Stimulated activated naive CD8-positive, alpha-beta T cell treated with anti-CD3 and anti-CD28 coated beads, Interleukin-15, amount 100 ng/mL, for 72 hours (primary cell): ENCODE data around the gene ASCL3.
"Not testable (repeated sequence)": the region's sequence is repeated elsewhere in the genome, so short reads cannot be mapped to it uniquely, and the experiment has no call there.

Experiments used
- ATAC-seq: fragments of 150-1000 bp; cut with Tn5 transposase; 2 replicates; pipeline ENCODE4 v1.10.0; 2021; ENCODE audit warnings: mild to moderate bottlenecking, moderate library complexity
- DNase-seq, 2 donors: peaks; one replicate each; pipeline ENCODE4 v3.0.0; 2021 to 2022
- H3K27ac Mint-ChIP-seq, 2 donors: one replicate each; pipeline ENCODE4 v1.8.0; 2022; ENCODE audit warnings: mild to moderate bottlenecking in 2 of 2, mixed read lengths in 2 of 2, moderate library complexity in 2 of 2
- H3K27me3 Mint-ChIP-seq: one replicate; pipeline ENCODE4 v1.8.0; 2022; ENCODE audit warnings: mixed read lengths
- H3K4me1 Mint-ChIP-seq: one replicate; pipeline ENCODE4 v1.8.0; 2022; ENCODE audit warnings: mild to moderate bottlenecking, mixed read lengths
- H3K4me3 Mint-ChIP-seq, 2 donors: one replicate each; pipeline ENCODE4 v1.8.0; 2022; ENCODE audit warnings: mild to moderate bottlenecking in 2 of 2, mixed read lengths in 2 of 2, moderate library complexity in 1 of 2
- H3K9me3 Mint-ChIP-seq, 2 donors: one replicate each; pipeline ENCODE4 v1.8.0; 2022; ENCODE audit warnings: mixed read lengths in 2 of 2

ASCL3 gene

DNA sequence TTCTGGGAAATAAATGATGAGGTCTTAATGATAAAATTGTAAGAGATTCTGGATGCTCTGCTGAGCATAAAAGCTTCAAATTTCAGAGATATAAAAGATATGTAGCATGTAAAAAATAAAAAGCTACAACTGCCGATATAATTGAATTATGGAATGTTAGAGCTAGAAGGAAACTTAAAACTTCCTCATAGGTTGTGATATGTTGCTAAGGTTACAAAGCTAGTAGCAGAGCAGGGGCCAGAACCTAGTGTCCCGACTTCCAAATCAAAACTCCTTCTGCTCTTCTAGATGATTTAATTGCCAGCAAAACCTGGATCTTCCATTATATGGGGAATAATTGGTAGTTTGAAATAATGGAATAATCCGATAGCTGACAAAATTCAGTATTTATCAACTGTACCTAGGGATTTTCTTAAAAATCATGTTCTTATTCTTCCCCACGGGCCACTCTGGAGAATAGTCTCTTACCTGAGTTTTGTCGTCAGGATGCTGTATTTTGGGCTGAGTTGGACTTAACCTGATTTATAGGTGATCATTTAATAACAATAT lies at the start of gene ASCL3:
TSS of gene ASCL3 (minus strand) at position 499 of the 549 bp plus-strand sequence. CDS start 4,855 bp downstream, outside the sequence.
- no peak within 1 kb of the TSS for H3K4me3 Mint-ChIP-seq
- no peak for ATAC-seq
- no peaks in the 10 kb centered on the region for H3K4me1 Mint-ChIP-seq
- no peak within 1 kb of the TSS for H3K27ac Mint-ChIP-seq
- no peaks in the 10 kb centered on the region for H3K27me3 Mint-ChIP-seq
- H3K9me3 Mint-ChIP-seq: no peaks in the 10 kb centered on the region
- no peak for DNase-seq

- no peak for ATAC-seq
- H3K4me1 Mint-ChIP-seq: no peaks in the 10 kb centered on the region
- no peak for DNase-seq
- no peaks in the 10 kb centered on the region for H3K9me3 Mint-ChIP-seq
- no peak overlapping the region for H3K27ac Mint-ChIP-seq
- H3K4me3 Mint-ChIP-seq: no peak overlapping the region
- peaks cover 18% of the 10 kb centered on the region for H3K27me3 Mint-ChIP-seq
These were observed 46.6 kb upstream of the ASCL3 start for GRCh38 chr11:8989453-8989852.

DNA sequence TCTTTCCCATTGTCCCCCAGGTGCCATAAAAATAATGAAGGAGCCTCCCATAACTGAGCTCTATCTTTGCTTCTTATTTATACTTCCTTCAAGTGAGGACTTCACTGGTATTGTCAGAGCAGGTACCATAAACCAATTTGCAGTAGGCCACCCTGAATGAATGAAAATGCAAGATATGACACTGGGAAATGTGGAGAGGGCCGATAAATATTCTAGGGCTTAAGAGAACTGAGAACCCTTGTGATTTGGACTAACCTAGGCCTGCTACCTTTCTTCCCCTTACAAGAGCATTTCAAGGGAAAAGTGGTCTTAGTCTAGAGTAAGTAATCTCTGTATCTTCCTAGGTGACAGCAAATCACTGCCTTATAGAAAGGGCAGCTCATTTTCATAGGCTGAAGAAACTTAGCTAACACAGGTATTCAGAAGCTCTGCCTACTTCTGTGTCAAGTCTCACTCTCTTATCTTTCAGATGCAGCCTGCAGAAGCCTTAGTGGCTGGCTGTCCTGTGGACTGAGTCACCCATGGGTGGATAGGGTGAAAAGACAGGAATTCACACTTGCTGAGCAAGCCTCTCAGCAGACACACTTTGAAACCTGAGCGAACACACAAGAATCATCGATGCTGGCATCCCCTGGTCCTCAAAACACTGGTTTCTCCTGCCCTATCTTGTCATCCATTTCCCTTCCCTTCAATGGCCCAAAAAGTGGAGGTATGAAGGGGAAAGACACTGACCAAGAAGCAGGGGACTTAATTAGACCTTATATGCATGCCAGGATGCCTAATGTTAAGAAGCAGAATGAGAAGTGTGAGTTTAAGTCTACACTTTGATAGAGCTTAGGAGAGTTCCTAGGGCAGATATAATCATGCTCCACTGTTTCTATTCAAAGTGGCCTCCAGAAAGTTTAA lies 45.8 kb upstream of the ASCL3 start:
- no peaks in the 10 kb centered on the region for H3K4me1 Mint-ChIP-seq
- no peak overlapping the region for H3K27ac Mint-ChIP-seq
- ATAC-seq (no peak), DNase-seq (no peak)
- no peak overlapping the region for H3K4me3 Mint-ChIP-seq
- no peaks in the 10 kb centered on the region for H3K9me3 Mint-ChIP-seq
- peaks cover 18% of the 10 kb centered on the region for H3K27me3 Mint-ChIP-seq

DNA sequence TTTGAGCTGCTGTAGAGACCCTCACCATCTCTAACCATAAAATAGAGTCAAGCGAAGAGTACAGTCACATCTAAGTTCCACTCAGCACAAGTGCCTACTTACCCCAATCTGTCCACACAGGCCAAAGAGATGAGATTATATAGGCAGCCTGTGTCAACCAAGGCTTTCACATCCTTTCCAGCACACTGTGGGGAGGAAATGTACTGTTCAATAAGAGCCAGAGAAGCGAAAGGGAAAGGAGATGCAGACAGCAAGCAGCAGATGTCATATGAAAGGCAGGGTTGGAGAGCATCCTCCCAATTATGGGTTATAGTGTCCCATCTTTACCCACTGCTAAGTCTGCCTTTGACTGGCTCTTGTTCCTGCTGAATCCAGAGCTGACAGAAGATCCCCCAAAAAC lies 44.6 kb upstream of the ASCL3 start:
- H3K4me3 Mint-ChIP-seq: no peak overlapping the region
- no peaks in the 10 kb centered on the region for H3K9me3 Mint-ChIP-seq
- H3K27ac Mint-ChIP-seq: no peak overlapping the region
- ATAC-seq (peak; percentile 48), DNase-seq (no peak)
- peaks cover 18% of the 10 kb centered on the region for H3K27me3 Mint-ChIP-seq
- no peaks in the 10 kb centered on the region for H3K4me1 Mint-ChIP-seq

DNA sequence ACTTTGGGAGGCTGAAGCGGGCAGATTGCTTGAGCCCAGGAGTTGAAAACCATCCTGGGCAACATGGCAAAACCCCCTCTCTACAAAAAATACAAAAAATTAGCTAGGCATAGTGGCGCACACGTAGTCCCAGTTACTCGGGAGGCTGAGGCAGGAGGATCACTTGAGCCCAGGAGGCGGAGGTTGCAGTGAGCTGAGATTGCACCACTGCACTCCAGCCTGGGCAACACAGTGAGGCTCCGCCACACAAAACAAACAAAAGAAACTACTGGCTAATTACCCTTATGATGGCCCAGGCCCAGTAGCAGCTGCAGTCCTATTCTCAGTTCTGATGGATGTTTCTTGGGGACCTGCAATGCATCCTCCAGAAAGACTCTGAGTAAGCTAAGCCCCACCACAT lies 44.0 kb upstream of the ASCL3 start:
- DNase-seq, H3K4me1 Mint-ChIP-seq, H3K9me3 Mint-ChIP-seq, H3K27ac Mint-ChIP-seq, H3K4me3 Mint-ChIP-seq, ATAC-seq: not testable (repeated sequence)
- peaks cover 13% of the 10 kb centered on the region for H3K27me3 Mint-ChIP-seq

DNA sequence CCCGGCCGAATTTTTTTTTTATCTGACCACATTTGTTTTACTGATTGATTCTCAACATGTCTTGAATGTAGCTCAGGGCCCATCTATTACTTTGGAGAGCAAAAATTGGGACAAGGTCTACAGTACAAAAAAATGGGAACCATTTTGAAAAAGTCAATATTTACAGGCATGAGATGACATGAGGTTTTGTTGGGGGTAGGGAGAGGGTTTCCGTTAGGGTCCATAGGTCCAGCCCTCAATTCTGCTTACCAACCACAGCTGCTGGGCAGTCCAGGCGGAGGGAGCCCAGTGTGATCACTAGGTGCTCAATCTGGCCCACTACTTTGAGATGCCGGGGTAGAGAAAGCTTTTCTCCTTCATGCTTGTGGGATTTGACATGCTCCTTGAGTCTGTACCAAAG lies 42.6 kb upstream of the ASCL3 start:
- H3K4me3 Mint-ChIP-seq: no peak overlapping the region
- H3K27ac Mint-ChIP-seq: no peak overlapping the region
- no peak for DNase-seq
- H3K9me3 Mint-ChIP-seq: no peaks in the 10 kb centered on the region
- H3K4me1 Mint-ChIP-seq: no peaks in the 10 kb centered on the region
- peaks cover 10% of the 10 kb centered on the region for H3K27me3 Mint-ChIP-seq
- ATAC-seq: no peak

GRCh38 chr11:8983552-8983951 lies 40.7 kb upstream of the ASCL3 start:
- Mint-ChIP-seq H3K27me3 (no peaks in the 10 kb centered on the region), H3K4me3 (no peak overlapping the region), H3K4me1 (no peaks in the 10 kb centered on the region), H3K27ac (no peak overlapping the region), H3K9me3 (no peaks in the 10 kb centered on the region)
- ATAC-seq (peak; percentile 67), DNase-seq (no peak)

- Mint-ChIP-seq H3K4me1 (no peaks in the 10 kb centered on the region), H3K27ac (no peak overlapping the region), H3K9me3 (no peaks in the 10 kb centered on the region)
These were observed 37.7 kb upstream of the ASCL3 start for GRCh38 chr11:8980485-8980884.

GRCh38 chr11:8979365-8979764 lies 36.5 kb upstream of the ASCL3 start:
- H3K4me1 Mint-ChIP-seq, H3K27me3 Mint-ChIP-seq, DNase-seq, ATAC-seq, H3K9me3 Mint-ChIP-seq, H3K4me3 Mint-ChIP-seq, H3K27ac Mint-ChIP-seq: not testable (repeated sequence)

More at GRCh38 chr11:8980485-8980884, 37.7 kb upstream of the ASCL3 start:
- no peaks in the 10 kb centered on the region for H3K27me3 Mint-ChIP-seq
- ATAC-seq (no peak), DNase-seq (no peak)
- no peak overlapping the region for H3K4me3 Mint-ChIP-seq

DNA sequence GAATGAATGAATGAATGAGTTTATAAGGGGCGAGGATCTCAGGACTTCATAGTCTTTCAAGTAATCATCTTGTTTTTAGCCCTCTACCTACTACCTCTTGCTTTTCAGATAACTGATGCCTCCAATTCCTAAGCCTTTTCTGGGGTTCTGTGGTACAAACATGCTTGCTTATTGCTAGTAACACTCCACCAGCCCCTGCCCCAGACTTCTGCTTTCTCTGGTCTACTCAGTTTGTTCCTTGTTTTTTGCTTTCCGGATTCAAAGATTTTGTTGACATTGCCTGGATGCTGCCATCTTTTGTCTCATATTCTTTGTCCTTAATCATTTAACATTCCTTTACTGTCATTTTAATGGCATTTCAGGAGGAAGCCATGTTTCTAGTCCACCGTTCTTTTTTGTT lies 30.3 kb upstream of the ASCL3 start:
- ATAC-seq (no peak), DNase-seq (no peak)
- Mint-ChIP-seq H3K9me3 (no peaks in the 10 kb centered on the region), H3K4me1 (no peaks in the 10 kb centered on the region), H3K27me3 (no peaks in the 10 kb centered on the region), H3K4me3 (no peak overlapping the region), H3K27ac (no peak overlapping the region)

DNA sequence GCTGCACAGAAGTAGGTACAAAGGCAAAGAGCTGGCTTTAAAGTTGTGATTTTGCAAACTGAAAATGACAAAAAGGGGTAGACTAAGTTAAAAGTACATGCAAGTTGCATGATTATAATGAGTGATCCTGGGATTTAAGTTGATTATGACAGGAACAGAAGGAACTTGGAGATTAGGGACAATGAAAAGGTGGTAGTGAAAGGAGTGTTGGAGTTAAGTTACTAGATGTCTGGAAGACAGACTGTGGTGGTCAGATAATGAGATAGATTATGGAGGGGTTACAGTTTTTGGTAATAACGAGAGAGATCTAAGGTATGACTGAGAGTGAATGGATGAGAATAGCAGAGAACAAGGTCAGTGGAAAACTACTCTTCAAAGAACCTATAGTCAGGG lies 29.1 kb upstream of the ASCL3 start:
- peaks cover 2% of the 10 kb centered on the region for H3K4me1 Mint-ChIP-seq
- no peak overlapping the region for H3K27ac Mint-ChIP-seq
- H3K27me3 Mint-ChIP-seq: no peaks in the 10 kb centered on the region
- DNase-seq: no peak
- no peaks in the 10 kb centered on the region for H3K9me3 Mint-ChIP-seq
- no peak for ATAC-seq
- no peak overlapping the region for H3K4me3 Mint-ChIP-seq

DNA sequence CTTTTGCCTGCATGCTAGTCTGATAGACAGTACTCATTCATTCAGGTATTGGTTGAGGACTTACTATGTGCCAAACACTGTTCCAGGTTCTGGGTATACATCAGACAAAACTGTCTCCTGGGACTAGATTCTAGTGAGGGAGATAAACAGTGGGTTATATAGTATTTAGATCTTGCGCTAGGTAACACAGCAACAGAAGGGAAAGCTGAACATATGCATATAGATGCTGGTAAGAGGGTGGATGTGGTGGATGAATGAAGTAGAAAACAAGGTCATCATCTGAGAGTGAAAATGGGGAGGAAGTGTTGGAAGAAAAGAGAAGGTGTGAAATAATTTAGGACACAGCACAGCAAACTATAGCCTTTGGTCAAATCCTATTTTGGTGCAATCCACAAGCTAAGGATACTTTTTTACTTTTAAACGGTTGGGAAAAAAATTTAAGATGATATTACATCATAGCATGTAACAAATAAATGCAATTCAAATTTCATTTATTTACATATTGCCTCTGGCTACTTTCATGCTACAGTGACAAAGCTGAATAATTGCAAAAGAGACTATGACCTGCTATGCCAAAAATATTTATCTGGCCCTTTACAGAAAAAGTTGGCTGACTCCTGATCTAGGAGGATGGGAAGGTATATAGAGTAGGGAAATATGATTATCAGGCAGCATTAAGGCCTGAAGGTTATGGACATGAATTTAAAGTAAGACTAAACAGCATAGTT lies 28.5 kb upstream of the ASCL3 start:
- DNase-seq (no peak), ATAC-seq (no peak)
- H3K4me3 Mint-ChIP-seq: no peak overlapping the region
- peaks cover 7% of the 10 kb centered on the region for H3K4me1 Mint-ChIP-seq
- no peaks in the 10 kb centered on the region for H3K9me3 Mint-ChIP-seq
- no peaks in the 10 kb centered on the region for H3K27me3 Mint-ChIP-seq
- H3K27ac Mint-ChIP-seq: no peak overlapping the region

DNA sequence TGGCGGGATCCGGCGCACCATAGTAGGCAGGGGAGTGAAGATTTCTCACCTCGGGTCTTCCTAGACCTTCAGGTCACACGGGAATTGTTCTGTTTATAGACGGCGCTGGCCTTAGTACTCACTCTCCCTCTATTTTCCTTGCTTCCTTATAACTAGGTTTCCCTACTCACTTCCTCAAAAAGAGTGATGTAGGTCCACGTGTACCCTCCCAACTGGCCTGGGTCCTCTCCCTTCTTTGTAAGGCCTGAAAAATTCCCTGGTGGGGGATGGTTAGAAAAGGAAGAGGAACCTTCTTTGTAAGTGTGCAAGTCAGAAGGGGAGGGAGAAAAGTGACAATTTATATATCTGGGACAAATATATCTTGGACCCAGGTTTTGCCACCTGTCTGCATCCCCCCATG lies 24.4 kb upstream of the ASCL3 start:
- peak overlapping the region in 1 of 2 donors; percentile 47 for H3K27ac Mint-ChIP-seq
- H3K4me1 Mint-ChIP-seq: peaks cover 30% of the 10 kb centered on the region
- no peaks in the 10 kb centered on the region for H3K9me3 Mint-ChIP-seq
- DNase-seq: no peak
- no peaks in the 10 kb centered on the region for H3K27me3 Mint-ChIP-seq
- no peak overlapping the region for H3K4me3 Mint-ChIP-seq
- ATAC-seq: no peak

DNA sequence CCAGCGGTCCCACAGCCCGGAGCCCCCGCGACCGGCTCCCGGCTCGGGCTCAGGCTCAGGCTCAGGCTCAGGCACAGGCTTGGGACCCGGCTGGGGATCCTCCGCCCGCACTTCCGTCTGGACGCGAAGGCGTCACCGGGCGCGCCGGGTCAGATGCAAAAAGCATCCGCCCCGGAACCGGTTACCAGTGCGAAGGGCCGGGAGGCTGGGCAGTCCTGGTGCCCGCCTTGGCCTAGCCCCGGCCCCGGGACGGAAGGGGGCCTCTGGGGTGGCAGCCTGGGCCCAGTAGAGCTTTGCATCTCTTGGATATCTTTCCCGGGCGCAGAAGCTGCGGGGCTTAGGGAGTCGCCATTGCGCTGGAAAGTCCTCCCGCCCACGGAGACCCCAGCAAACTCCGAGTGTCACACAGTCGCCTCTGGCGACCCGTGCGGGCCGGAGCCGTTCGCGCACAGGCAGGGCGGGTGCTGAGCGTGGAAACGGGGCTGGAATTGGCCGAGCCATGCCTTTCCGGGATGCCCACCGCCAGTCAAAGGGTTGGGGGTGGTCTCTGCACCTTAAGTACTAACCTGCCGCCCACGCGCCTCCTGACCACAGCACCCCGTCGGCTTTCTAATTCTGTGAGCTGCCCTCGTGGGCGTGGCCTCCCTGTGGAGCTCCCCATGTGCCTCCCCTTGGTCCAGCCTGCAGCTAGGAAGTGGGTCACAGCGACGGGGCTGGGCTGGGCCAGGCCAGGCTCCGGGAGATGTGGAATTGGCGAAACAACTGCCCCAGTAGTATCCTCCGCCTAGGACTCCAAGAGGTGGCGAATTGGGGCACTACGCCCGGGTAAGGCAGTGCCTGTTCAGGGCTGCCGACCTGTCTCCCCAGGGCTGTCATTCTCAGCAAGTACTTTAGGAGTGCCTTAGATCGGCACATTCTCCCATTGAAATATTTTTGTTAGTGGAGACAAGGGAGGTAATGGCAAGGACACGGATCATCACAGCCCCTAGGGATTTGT lies 21.8 kb upstream of the ASCL3 start, which contains the start of gene TMEM9B:
TSS of gene TMEM9B (minus strand) at position 119 of the 997 bp plus-strand sequence. CDS start 129 bp downstream, outside the sequence.
- H3K4me3 Mint-ChIP-seq: peak within 1 kb of the TSS; percentile 93 to 94

More for the DNA sequence above, 21.8 kb upstream of the ASCL3 start, which contains the start of gene TMEM9B:
- H3K27me3 Mint-ChIP-seq: no peaks in the 10 kb centered on the region
- ATAC-seq: peak; percentile 89
- peaks cover 38% of the 10 kb centered on the region for H3K4me1 Mint-ChIP-seq
- DNase-seq: peak; percentile 82 to 87
- H3K9me3 Mint-ChIP-seq: no peaks in the 10 kb centered on the region
- H3K27ac Mint-ChIP-seq: peak within 1 kb of the TSS; percentile 99
